COLO668 (cell line): Measurements from ENCODE around the gene PLEKHA8.
A peak's percentile ranks its signal among the peaks of the same experiment; 100 is the strongest.

ENCODE experiments used
- DNase-seq: peaks from one replicate; lab custom pipeline; 2025; ENCODE audit not compliant: unreplicated experiment; lab: John Stamatoyannopoulos, UW

The PLEKHA8 gene

GRCh38 chr7:30143748-30144251 is 115.6 kb downstream of the PLEKHA8 start:
- peak; percentile 96 for DNase-seq

DNA sequence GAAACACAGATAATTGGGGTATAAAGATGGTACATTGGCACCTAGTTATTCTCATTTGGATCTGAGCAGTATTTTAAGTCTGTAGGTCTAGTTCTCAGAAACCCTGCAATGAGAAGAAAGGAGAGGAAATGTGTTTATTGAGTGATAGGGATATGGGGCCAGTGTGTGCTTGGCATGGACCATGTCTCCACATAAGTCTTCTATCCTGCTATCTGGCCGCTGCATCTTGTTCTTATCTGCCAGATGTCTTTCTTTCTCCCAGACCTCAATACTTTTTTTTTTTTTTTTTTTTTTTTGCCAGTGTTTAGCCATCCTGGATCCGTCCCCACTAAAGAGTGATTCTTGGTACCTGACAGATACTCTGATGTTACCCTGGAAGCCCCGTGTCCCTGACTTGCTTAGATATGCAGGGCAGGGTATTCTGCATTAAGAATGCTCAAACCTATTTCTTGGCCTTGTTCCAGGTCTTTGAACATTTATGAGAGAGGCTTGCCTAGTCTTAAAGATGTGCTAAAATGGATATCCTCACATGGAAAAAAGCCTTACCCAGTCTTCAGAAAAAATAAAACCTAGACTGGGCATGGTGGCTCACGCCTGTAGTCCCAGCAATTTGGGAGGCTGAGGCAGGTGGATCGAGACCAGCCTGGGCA is 116.6 kb downstream of the PLEKHA8 start:
- no peak for DNase-seq

- no peak for DNase-seq
These were observed 117.3 kb downstream of the PLEKHA8 start for GRCh38 chr7:30145426-30145970.

DNA sequence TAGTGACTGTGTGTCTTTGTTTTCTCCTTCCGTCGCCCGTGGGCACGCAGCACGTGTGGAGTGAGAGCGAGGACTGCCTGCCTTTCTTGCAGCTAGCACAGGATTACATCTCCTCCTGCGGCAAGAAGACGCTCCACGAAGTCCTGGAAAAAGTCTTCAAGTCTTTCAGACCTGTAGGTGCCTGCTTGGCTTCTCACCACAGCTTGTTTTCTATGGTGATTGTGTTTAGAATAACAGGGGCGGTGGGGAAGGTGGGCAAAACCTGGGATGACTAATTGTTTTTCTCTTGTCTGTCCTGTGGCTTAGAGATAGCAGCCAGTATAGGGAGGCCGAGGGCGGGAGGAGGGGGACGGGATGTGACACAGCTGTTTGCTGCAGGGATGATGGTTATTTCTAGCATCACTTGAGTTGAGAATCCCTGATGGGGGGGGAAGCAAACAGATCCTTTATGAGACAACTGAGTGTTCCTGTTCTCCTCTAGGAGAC is 118.0 kb downstream of the PLEKHA8 start:
- DNase-seq, result peak; percentile 84

DNA sequence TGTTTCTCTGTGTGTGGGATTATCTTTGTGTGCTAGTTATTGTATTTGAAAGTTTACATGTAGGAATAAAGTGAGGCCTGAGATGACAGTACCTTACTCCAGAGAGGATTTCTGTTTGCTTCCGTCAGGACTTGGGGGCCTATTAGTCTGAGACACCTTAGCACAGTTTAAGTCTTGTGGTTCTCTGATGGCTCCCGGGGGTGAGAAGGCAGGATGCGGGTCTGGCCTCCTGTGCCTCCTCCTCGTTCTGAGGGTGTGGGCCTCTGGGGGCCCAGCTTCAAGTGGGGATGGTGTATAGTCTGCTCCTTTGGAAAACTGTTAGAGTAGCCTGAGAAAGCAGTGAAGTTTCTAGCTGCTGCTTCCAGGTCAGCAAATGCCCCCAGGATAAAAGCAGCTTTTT is 119.0 kb downstream of the PLEKHA8 start:
- no peak for DNase-seq

GRCh38 chr7:30147785-30148184 is 119.6 kb downstream of the PLEKHA8 start:
- DNase-seq, result no peak

DNA sequence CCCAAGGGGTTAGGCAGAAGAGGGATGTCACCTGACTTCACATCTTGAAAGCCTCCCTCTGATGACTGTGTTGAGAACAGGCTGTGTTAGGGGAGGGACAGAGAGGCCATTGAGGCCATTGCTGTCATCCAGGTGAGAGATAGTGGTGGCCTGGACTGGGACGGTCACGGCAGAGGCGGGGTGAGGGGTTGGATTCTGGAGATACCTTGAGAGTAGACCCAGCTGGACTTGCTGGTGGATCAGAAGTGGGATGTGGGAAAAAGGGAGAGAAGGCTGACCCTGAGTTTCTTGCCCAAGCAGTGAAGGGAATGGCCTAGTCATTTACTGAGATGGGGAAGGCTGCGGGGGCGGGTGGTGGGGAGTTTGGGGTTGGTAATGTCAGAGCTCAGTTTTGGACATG is 120.2 kb downstream of the PLEKHA8 start:
- no peak for DNase-seq

GRCh38 chr7:30148951-30149459 is 120.8 kb downstream of the PLEKHA8 start:
- peak; percentile 84 for DNase-seq

DNA sequence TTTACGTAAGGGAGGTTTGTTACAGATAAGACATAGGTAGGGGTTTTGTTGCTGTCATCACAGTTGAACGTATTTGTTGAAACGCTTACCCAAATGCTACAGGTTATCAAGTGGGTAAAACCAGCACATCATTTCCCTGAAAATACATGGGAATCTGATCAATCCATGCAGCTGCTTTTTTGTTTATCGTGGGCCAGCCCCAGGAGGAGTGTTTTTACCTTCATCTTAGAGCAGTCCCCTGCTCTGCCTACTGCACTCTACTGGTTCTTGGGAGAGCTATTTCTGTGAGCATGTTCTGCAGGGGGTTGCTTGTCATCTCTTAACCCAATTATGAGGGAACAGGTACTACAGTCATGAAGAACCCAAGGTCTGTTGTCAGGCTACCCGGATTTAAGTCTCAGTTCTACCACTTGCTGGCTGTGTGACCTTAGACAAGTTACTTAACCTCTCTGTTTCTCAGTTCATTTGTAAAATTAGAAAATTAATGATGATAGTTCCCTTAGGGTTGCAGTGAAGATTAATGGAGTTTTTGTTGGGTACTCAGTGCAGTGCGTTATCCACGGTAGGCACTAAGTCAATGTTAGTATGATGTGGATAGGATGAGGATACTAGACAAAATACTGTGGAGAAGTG is 121.5 kb downstream of the PLEKHA8 start:
- DNase-seq, result no peak

GRCh38 chr7:30150711-30151110 is 122.5 kb downstream of the PLEKHA8 start:
- no peak for DNase-seq

- DNase-seq, result no peak
These were observed 125.9 kb downstream of the PLEKHA8 start for GRCh38 chr7:30154111-30154587.

DNA sequence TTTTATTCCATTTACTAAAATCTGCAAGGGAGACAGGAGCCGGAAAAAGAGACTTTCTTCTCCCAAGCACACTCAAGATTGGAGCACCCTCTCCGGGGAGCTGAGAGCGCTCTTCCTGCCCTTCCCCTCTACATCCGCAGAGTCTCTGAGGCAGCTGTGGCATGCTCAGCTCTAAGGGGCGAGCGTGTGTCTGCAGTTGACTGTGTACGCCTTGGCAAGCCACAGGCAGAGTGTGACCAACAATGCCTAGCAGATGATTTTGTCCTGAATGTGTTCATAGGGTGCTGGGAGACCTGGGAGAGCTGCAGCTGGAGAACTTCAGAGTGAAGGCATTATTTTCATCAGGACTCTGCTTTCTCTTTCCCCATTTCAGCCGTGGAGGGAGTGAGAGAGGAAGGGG is 127.3 kb downstream of the PLEKHA8 start:
- no peak for DNase-seq

GRCh38 chr7:30157204-30157603 is 129.0 kb downstream of the PLEKHA8 start:
- no peak for DNase-seq

DNA sequence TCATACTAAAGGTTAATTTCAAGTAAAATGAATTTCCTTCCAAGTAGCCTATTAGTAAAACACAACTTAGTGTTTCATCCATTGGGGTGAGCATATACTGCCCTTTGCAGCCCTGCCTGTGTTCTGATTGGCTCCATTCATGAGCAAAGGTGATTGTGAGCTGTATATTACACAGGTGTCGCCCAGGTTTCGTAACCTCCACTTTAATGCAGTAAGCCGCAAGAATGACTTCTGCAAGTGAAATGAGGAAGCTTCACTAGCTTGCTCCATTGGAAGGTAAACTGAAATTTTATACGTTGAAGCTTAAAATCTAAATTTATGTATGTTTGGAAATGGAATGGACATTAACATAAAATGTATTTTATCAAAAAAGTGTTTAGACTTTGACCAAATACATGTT is 131.0 kb downstream of the PLEKHA8 start:
- DNase-seq, result no peak

DNA sequence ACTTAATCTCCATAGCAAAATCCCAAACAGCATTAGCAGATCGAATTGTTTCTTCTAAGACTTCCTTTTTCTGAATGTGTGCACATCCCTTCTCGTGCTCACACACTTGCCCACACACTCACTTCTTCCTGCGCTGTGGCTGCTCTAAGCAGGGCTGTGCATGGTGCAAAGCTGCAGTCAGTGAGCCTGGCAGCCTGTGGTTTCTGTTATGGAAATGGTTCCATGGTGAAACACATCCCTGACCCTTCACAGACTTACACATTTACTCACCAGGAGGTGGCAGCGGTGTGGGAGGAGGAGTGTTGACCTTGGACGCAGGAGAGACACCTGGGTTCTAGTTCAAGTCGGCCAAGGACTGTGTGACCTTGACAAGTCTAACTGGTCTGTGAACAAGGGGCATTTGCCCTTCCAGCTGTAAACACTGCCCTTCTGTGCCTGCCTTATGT is 131.5 kb downstream of the PLEKHA8 start:
- DNase-seq, result peak; percentile 46

- no peak for DNase-seq
These were observed 132.1 kb downstream of the PLEKHA8 start for GRCh38 chr7:30160329-30160728.

GRCh38 chr7:30162133-30162532 is 133.9 kb downstream of the PLEKHA8 start:
- DNase-seq, result no peak

- peak; percentile 79 for DNase-seq
These were observed 134.5 kb downstream of the PLEKHA8 start for GRCh38 chr7:30162622-30163124.

GRCh38 chr7:30163231-30163894 is 135.2 kb downstream of the PLEKHA8 start:
- peak; percentile 65 for DNase-seq

DNA sequence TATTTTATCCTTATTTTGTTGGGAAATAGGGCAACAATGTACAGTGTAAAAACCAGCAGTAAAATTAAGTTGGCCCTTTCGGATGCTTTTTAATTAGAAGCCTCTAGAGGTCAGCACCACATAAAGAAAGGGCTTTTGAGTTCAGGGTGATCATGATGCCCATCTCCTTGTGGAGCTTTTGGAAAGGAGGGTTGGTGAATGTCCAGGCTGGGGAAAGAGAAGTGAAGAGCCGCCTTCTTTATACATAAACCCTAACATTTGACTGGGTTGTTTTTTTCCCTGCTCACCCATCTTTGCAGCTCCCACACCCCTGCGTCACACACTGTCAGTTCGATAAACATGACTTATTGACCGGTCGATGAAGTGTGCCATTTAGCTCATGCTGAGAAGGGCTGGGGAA is 136.4 kb downstream of the PLEKHA8 start:
- peak; percentile 36 for DNase-seq

GRCh38 chr7:30165590-30165989 is 137.4 kb downstream of the PLEKHA8 start:
- no peak for DNase-seq
